ENCODE data around the gene C14orf93.

DNA sequence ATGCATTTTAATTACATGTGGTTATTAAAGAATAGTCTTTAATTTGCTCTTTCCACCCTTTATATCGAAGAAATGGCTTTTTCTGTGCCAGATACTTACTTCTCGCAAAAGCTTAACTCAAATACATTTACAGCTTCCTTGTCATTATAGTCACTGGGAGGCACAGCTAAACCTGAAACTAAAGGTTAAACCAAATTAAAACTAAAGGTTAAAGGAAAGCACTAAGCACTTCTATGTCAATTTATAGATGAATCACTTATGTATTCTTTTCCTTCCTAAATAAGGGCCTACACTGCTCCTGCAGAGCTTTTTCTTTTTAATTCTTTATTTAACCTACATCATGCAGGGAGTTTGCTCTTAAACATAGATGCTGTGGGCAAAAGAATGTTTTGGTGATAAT is 9.1 kb downstream of the C14orf93 start:
- TF ChIP-seq POLR2A (IDR thresholded peaks at IDR 0.05): no peak
- TF ChIP-seq, protein P1, sequence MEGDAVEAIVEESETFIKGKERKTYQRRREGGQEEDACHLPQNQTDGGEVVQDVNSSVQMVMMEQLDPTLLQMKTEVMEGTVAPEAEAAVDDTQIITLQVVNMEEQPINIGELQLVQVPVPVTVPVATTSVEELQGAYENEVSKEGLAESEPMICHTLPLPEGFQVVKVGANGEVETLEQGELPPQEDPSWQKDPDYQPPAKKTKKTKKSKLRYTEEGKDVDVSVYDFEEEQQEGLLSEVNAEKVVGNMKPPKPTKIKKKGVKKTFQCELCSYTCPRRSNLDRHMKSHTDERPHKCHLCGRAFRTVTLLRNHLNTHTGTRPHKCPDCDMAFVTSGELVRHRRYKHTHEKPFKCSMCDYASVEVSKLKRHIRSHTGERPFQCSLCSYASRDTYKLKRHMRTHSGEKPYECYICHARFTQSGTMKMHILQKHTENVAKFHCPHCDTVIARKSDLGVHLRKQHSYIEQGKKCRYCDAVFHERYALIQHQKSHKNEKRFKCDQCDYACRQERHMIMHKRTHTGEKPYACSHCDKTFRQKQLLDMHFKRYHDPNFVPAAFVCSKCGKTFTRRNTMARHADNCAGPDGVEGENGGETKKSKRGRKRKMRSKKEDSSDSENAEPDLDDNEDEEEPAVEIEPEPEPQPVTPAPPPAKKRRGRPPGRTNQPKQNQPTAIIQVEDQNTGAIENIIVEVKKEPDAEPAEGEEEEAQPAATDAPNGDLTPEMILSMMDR (IDR thresholded peaks at IDR 0.05): no peak

Measured in uterus (tissue), 2 donors.